ENCODE data around the gene EML6.

The EML6 gene

DNA sequence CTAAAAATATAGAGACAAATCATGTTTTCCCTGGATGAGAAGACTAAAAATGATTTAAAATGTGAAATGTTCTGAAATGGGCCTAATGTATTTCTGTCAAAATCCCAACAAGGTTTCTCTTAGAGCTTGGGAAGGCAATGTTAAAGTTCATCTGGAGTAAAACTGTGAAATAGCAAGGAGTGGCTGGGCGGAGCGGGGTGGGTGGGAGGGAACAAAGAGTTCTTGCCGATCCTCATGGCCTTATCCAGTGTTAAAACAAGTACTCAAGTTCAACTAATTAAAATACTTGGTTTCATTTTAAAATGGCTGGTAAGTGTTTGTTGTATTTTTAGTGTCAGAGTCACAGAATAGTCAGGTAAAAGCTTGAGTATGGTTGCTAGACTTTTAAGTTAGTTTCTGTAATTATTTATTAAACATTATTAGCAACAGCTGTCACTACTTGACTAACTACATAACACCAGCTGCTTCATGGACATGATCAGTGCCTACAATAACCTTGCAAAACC, 239.5 kb downstream of the EML6 start:
- no peak overlapping the region for H3K4me3 ChIP-seq (ENCODE audit: control insufficient read depth, low read depth, low read length)
- TF ChIP-seq, protein P1, sequence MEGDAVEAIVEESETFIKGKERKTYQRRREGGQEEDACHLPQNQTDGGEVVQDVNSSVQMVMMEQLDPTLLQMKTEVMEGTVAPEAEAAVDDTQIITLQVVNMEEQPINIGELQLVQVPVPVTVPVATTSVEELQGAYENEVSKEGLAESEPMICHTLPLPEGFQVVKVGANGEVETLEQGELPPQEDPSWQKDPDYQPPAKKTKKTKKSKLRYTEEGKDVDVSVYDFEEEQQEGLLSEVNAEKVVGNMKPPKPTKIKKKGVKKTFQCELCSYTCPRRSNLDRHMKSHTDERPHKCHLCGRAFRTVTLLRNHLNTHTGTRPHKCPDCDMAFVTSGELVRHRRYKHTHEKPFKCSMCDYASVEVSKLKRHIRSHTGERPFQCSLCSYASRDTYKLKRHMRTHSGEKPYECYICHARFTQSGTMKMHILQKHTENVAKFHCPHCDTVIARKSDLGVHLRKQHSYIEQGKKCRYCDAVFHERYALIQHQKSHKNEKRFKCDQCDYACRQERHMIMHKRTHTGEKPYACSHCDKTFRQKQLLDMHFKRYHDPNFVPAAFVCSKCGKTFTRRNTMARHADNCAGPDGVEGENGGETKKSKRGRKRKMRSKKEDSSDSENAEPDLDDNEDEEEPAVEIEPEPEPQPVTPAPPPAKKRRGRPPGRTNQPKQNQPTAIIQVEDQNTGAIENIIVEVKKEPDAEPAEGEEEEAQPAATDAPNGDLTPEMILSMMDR (conservative IDR thresholded peaks at IDR 0.05; ENCODE audit: control insufficient read depth, insufficient read depth, low read depth, low read length): no peak
- DNase-seq (ENCODE audit: low read depth): no peak

DNA sequence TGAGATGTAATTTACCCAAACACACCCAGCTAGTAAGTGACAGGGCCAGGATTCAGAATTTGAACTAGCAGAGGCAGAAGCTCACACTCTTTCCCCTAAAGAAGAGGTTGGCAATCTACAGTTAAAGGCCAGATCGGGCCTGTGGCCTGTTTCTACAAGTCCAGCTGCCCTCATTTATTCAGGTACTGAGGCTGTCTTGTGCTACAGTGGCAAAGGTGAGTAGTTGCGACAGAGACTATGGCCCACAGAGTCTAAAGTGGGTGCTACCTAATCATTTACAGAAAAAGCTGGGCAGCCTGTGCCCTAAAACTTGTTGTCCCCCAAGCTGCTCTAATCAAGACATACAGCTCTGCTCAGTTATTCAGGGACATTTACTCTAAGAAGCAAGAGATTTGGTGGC, 240.0 kb downstream of the EML6 start:
- no peak overlapping the region for H3K4me3 ChIP-seq (ENCODE audit: control insufficient read depth, low read depth, low read length)
- DNase-seq (ENCODE audit: low read depth): no peak
- TF ChIP-seq, protein P1 (conservative IDR thresholded peaks at IDR 0.05; ENCODE audit: control insufficient read depth, insufficient read depth, low read depth, low read length): no peak

DNA sequence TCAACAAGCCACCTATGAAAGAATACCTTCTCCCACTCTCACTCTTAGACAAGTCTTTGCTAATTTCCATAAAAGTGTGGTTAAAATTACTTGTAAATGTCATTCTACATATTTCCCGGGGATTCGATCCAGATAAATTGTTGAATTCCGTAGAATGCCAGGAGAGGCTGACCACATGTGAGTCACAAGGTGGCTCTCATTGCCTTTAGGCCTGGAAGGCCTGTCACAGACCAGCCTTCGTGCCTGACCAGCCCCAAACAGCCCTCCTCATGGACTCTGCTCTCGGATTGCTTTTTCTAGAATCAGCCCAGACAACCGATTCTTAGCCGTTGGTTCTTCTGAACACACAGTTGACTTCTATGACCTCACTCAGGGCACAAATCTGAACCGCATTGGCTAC, 240.8 kb downstream of the EML6 start:
- TF ChIP-seq, protein P1 (conservative IDR thresholded peaks at IDR 0.05; ENCODE audit: control insufficient read depth, insufficient read depth, low read depth, low read length): no peak
- no peak overlapping the region for H3K4me3 ChIP-seq (ENCODE audit: control insufficient read depth, low read depth, low read length)
- peak; percentile 43 for DNase-seq (ENCODE audit: low read depth)

DNA sequence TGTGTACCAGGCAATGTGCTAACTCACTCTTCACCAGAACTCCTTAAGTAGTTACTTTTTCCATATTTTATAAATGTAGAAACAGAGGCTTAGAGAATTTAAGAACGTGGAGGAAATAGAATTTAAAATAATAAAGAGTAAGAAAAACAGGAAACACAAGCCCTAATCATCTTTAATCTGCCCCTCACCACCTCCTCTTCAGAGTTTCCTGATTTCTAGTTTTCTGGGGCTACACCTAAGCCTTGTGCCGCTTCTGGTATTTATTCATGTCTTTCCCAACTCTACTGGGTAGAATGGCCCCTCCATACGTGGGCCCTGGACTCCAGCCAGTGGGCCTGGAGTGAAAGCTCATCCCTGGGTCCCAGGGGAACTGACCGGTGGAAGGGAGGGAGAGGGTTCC, 241.4 kb downstream of the EML6 start:
- TF ChIP-seq, protein P1 (conservative IDR thresholded peaks at IDR 0.05; ENCODE audit: control insufficient read depth, insufficient read depth, low read depth, low read length): no peak
- no peak overlapping the region for H3K4me3 ChIP-seq (ENCODE audit: control insufficient read depth, low read depth, low read length)
- no peak for DNase-seq (ENCODE audit: low read depth)

DNA sequence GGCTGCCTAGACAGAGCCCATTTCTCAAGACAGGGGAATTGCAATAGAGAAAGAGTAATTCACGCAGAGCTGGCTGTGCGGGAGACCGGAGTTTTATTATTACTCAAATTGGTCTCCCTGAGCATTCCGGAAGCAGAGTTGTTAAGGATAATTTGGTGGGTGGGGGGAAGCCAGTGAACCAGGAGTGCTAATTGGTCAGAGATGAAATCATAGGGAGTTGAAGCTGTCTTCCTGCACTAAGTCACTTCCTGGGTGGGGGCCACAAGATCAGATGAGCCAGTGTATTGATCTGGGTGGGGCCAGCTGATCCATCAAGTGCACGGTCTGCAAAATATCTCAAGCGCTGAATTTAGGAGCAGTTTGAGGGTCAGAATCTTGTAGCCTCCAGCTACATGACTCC, 242.0 kb downstream of the EML6 start:
- no peak for DNase-seq (ENCODE audit: low read depth)
- H3K4me3 ChIP-seq (ENCODE audit: control insufficient read depth, low read depth, low read length): no peak overlapping the region
- TF ChIP-seq, protein P1 (conservative IDR thresholded peaks at IDR 0.05; ENCODE audit: control insufficient read depth, insufficient read depth, low read depth, low read length): no peak

DNA sequence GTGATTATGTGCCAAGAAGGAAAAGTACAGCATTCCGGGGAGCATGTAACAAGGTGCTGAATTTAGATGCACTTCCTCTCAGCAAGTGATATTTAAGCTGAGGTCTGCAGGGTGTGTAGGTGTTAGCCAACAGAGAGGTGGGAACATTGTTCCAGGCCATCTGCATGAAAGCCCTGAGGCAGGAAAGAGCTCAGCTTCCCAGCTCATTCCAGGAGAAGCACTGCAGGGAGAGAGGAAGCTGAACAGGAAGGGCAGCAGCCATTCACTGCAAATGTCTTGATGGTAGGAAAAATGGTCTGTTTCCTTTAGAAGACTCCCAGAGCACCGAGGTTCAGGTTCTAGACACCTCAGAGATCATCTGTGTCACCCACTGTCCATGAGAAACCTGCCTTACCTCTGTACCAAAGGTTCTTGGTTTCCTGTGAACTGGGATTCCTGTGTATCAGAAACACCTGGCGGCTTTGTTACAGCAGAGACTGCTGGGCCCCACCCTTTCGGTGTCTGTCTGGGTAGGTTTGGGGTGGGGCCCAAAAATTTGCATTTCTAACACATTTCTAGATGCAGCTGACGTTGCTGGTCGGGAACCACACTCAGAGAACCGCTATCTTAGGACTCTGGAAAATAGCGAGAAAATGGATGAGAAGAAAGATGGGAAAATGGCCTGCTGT, 242.8 kb downstream of the EML6 start:
- no peak for DNase-seq (ENCODE audit: low read depth)
- TF ChIP-seq, protein P1 (conservative IDR thresholded peaks at IDR 0.05; ENCODE audit: control insufficient read depth, insufficient read depth, low read depth, low read length): no peak
- H3K4me3 ChIP-seq (ENCODE audit: control insufficient read depth, low read depth, low read length): no peak overlapping the region

Measured in fibroblast of mammary gland (primary cell).